Measurements from ENCODE around the gene POP4. TPM values are rescaled to one million over a fixed set of nuclear protein-coding genes. Genes with fewer than 3 reads are reported as not detected.
A peak's percentile ranks its signal among the peaks of the same experiment; 100 is the strongest.

Gene POP4
- total and polyA plus RNA-seq, 10 of the 15 experiments (the other 5 are each of a cell fraction or from before 2014, with no cell fraction given): 52.1 to 231 (median 118) TPM

- no peak for TF ChIP-seq MYB (IDR thresholded peaks at IDR 0.05; ENCODE audit: borderline replicate concordance, low read depth, low read length)
- TF ChIP-seq, protein P1, sequence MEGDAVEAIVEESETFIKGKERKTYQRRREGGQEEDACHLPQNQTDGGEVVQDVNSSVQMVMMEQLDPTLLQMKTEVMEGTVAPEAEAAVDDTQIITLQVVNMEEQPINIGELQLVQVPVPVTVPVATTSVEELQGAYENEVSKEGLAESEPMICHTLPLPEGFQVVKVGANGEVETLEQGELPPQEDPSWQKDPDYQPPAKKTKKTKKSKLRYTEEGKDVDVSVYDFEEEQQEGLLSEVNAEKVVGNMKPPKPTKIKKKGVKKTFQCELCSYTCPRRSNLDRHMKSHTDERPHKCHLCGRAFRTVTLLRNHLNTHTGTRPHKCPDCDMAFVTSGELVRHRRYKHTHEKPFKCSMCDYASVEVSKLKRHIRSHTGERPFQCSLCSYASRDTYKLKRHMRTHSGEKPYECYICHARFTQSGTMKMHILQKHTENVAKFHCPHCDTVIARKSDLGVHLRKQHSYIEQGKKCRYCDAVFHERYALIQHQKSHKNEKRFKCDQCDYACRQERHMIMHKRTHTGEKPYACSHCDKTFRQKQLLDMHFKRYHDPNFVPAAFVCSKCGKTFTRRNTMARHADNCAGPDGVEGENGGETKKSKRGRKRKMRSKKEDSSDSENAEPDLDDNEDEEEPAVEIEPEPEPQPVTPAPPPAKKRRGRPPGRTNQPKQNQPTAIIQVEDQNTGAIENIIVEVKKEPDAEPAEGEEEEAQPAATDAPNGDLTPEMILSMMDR (IDR thresholded peaks at IDR 0.05 in 2 of 3, conservative IDR thresholded peaks at IDR 0.05 in 1 of 3; ENCODE audit: control insufficient read depth in 2 of 3, extremely low read depth in 1 of 3, insufficient read depth in 1 of 3, low read depth in 3 of 3, low read length in 3 of 3): peak in 1 of 3 experiments; percentile 51; a peak in 2 of 6 replicates
- TF ChIP-seq BHLHE40 (IDR thresholded peaks at IDR 0.05; ENCODE audit: borderline replicate concordance in 1 of 2, low read depth in 2 of 2, low read length in 1 of 2): peak; percentile 56 to 80; a peak in 3 of 4 replicates
- TF ChIP-seq, protein P2, sequence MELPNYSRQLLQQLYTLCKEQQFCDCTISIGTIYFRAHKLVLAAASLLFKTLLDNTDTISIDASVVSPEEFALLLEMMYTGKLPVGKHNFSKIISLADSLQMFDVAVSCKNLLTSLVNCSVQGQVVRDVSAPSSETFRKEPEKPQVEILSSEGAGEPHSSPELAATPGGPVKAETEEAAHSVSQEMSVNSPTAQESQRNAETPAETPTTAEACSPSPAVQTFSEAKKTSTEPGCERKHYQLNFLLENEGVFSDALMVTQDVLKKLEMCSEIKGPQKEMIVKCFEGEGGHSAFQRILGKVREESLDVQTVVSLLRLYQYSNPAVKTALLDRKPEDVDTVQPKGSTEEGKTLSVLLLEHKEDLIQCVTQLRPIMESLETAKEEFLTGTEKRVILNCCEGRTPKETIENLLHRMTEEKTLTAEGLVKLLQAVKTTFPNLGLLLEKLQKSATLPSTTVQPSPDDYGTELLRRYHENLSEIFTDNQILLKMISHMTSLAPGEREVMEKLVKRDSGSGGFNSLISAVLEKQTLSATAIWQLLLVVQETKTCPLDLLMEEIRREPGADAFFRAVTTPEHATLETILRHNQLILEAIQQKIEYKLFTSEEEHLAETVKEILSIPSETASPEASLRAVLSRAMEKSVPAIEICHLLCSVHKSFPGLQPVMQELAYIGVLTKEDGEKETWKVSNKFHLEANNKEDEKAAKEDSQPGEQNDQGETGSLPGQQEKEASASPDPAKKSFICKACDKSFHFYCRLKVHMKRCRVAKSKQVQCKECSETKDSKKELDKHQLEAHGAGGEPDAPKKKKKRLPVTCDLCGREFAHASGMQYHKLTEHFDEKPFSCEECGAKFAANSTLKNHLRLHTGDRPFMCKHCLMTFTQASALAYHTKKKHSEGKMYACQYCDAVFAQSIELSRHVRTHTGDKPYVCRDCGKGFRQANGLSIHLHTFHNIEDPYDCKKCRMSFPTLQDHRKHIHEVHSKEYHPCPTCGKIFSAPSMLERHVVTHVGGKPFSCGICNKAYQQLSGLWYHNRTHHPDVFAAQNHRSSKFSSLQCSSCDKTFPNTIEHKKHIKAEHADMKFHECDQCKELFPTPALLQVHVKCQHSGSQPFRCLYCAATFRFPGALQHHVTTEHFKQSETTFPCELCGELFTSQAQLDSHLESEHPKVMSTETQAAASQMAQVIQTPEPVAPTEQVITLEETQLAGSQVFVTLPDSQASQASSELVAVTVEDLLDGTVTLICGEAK (IDR thresholded peaks at IDR 0.05; ENCODE audit: borderline replicate concordance): no peak
- no peak for TF ChIP-seq PML (IDR thresholded peaks at IDR 0.05; ENCODE audit: low read length)
- TF ChIP-seq GATAD2B (conservative IDR thresholded peaks at IDR 0.05; ENCODE audit: low read depth): peak; percentile 85
- TF ChIP-seq EGR1 (IDR thresholded peaks at IDR 0.05; ENCODE audit: borderline replicate concordance in 1 of 2, low read depth in 2 of 2, low read length in 2 of 2): peak in 1 of 2 experiments; percentile 74; a peak in 1 of 3 replicates
- no peak for TF ChIP-seq USF2 (IDR thresholded peaks at IDR 0.05; ENCODE audit: borderline replicate concordance, low read depth, low read length)
- TF ChIP-seq, protein P3, sequence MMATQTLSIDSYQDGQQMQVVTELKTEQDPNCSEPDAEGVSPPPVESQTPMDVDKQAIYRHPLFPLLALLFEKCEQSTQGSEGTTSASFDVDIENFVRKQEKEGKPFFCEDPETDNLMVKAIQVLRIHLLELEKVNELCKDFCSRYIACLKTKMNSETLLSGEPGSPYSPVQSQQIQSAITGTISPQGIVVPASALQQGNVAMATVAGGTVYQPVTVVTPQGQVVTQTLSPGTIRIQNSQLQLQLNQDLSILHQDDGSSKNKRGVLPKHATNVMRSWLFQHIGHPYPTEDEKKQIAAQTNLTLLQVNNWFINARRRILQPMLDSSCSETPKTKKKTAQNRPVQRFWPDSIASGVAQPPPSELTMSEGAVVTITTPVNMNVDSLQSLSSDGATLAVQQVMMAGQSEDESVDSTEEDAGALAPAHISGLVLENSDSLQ (IDR thresholded peaks at IDR 0.05): no peak
These were observed 59.2 kb downstream of the POP4 start, which contains the start of gene PLEKHF1 (continued) for GRCh38 chr19:29665215-29665825.
